ENCODE measurements around the gene ABI1. TPM values are rescaled to one million over a fixed set of nuclear protein-coding genes. Genes with fewer than 3 reads are reported as not detected.
A peak's percentile ranks its signal among the peaks of the same experiment; 100 is the strongest.

Gene ABI1
- total RNA-seq, 4 donors from 2014 or later, result 51.4 to 67.1 (median 63.3) TPM

DNA sequence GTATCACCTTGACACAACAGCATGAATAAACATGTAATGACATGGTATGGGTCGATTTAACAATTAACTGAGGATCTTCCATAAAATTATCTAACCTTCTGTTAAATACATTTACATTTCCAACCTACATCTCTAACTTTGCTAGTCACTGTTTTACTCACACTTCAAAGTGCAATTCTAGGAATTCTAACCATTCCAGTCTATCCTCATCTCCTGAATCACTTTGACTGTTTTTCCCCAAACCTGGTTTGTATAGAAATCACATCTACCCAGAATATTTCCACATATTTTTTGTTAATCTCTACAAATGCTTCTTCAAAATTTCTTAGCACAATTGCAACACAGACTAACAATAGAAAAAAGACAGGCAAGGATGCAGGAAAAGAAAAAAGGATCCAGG lies 6.2 kb downstream of the ABI1 start:
- 24 to 33% methylated on average over 1 of the region's 1 CpG for WGBS, 2 donors
- H3K4me3 ChIP-seq, result no peak overlapping the region
- TF ChIP-seq POLR2A (IDR thresholded peaks at IDR 0.05), result no peak
- TF ChIP-seq, protein P1, sequence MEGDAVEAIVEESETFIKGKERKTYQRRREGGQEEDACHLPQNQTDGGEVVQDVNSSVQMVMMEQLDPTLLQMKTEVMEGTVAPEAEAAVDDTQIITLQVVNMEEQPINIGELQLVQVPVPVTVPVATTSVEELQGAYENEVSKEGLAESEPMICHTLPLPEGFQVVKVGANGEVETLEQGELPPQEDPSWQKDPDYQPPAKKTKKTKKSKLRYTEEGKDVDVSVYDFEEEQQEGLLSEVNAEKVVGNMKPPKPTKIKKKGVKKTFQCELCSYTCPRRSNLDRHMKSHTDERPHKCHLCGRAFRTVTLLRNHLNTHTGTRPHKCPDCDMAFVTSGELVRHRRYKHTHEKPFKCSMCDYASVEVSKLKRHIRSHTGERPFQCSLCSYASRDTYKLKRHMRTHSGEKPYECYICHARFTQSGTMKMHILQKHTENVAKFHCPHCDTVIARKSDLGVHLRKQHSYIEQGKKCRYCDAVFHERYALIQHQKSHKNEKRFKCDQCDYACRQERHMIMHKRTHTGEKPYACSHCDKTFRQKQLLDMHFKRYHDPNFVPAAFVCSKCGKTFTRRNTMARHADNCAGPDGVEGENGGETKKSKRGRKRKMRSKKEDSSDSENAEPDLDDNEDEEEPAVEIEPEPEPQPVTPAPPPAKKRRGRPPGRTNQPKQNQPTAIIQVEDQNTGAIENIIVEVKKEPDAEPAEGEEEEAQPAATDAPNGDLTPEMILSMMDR (IDR thresholded peaks at IDR 0.05), result no peak
- H3K9me3 ChIP-seq, result no peaks in the 10 kb centered on the region
- H3K27ac ChIP-seq, result peak overlapping the region in 3 of 4 donors; percentile 6 to 74 (median 72)
- H3K4me1 ChIP-seq, result peaks cover 10 to 79% (median 31%) of the 10 kb centered on the region in 3 donors
- H3K27me3 ChIP-seq, result no peaks in the 10 kb centered on the region
- H3K36me3 ChIP-seq, result no peaks in the 10 kb centered on the region
- intact Hi-C loops (cut with DNase I), result no loop called here
- no peak for DNase-seq

DNA sequence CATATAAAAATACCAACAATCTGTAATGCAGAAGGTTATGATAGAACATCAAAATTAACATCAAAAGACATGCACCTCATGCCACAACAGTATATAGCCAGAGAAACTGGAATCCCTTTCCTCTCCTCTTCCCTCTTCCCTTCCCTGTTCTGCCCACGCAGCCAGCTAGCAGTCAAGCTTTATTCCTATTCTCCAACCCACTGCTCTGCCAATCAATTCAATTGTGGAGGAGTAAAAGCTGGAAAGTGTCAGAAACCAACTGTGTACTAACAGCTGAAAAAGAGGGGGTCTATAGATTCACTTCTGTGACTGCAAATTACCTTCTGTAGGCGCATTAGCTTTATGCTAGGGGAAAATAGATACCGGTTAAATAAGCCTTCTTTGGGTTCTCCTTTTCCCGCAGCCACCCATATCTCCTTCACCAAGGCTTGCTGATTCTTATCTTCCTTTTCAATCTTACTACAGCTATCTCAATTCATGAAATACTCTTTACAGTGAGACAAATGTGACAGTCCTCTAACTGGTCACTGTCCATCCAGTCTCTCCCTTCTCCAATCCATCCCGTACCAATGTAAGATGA lies 16.3 kb downstream of the ABI1 start:
- Histone ChIP-seq H3K9me3 (no peaks in the 10 kb centered on the region), H3K4me1 (peaks cover 0 to 61% (median 6%) of the 10 kb centered on the region in 3 donors), H3K36me3 (peaks cover 0 to 8% (median 0%) of the 10 kb centered on the region in 3 donors), H3K4me3 (no peak overlapping the region), H3K27ac (no peak overlapping the region), H3K27me3 (no peaks in the 10 kb centered on the region)
- 57 to 59% methylated on average over 4 to 5 of the region's 5 CpGs for WGBS, 2 donors
- intact Hi-C loops (cut with DNase I), result no loop called here
- TF ChIP-seq, protein P1 (IDR thresholded peaks at IDR 0.05), result no peak
- no peak for TF ChIP-seq POLR2A (IDR thresholded peaks at IDR 0.05)
- no peak for DNase-seq

DNA sequence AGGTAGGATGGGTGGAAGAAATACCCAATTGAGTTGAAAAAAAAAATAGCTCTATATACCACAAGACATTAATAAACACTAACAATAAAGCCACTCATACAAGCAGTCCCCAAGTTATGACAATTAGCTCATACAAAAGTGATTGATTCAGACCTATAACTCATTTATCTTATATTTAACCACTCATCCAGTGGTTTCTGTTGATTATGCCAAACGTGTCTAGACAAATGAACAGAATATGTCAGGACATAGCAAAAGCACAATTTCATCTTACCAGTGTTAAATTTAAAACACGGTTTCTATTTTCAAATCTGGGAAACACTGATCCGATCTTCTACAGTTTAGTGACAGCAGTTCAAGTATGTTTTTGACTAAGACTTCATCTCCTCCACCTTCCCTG lies 17.0 kb downstream of the ABI1 start:
- DNase-seq, result no peak
- Histone ChIP-seq H3K36me3 (peaks cover 0 to 8% (median 0%) of the 10 kb centered on the region in 3 donors), H3K27me3 (no peaks in the 10 kb centered on the region), H3K4me3 (no peak overlapping the region), H3K4me1 (peaks cover 0 to 53% (median 6%) of the 10 kb centered on the region in 3 donors), H3K9me3 (no peaks in the 10 kb centered on the region), H3K27ac (no peak overlapping the region)
- intact Hi-C loops (cut with DNase I), result no loop called here
- no peak for TF ChIP-seq POLR2A (IDR thresholded peaks at IDR 0.05)
- TF ChIP-seq, protein P1 (IDR thresholded peaks at IDR 0.05), result no peak
- 26 to 27% methylated on average over 3 of the region's 3 CpGs for WGBS, 2 donors

DNA sequence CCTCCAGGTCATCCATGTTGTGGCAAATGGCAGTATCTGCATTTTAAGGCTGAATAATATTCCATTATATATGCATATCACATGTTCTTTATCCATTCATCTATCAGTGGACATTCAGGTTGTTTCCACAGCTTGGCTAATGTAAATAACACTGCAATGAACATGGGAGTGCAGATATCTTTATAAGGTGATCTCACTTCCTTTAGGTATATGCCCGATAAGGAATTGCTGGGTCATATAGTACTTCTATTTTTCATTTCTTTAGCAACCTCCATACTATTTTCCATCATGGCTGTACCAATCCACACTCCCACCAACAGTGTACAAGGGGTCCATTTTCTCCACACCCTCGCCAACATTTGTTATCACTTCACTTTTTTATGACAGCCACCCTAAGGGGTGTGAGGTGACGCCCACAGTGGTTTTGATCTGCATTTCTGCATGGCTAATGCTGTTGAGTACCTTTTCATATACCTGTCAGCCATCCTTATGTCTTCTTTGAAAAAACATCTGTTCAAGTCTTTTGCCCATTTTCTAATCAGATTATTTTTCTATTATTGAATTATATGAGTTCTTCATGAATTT lies 18.9 kb downstream of the ABI1 start:
- H3K27me3 ChIP-seq, result no peaks in the 10 kb centered on the region
- 77 to 92% methylated on average over 3 of the region's 3 CpGs for WGBS, 2 donors
- no peak overlapping the region for H3K27ac ChIP-seq
- H3K4me3 ChIP-seq, result no peak overlapping the region
- intact Hi-C loops (cut with DNase I), result no loop called here
- TF ChIP-seq POLR2A (IDR thresholded peaks at IDR 0.05), result no peak
- TF ChIP-seq, protein P1 (IDR thresholded peaks at IDR 0.05), result no peak
- peaks cover 0 to 59% (median 6%) of the 10 kb centered on the region in 3 donors for H3K4me1 ChIP-seq
- no peaks in the 10 kb centered on the region for H3K9me3 ChIP-seq
- DNase-seq, result no peak
- H3K36me3 ChIP-seq, result no peaks in the 10 kb centered on the region

DNA sequence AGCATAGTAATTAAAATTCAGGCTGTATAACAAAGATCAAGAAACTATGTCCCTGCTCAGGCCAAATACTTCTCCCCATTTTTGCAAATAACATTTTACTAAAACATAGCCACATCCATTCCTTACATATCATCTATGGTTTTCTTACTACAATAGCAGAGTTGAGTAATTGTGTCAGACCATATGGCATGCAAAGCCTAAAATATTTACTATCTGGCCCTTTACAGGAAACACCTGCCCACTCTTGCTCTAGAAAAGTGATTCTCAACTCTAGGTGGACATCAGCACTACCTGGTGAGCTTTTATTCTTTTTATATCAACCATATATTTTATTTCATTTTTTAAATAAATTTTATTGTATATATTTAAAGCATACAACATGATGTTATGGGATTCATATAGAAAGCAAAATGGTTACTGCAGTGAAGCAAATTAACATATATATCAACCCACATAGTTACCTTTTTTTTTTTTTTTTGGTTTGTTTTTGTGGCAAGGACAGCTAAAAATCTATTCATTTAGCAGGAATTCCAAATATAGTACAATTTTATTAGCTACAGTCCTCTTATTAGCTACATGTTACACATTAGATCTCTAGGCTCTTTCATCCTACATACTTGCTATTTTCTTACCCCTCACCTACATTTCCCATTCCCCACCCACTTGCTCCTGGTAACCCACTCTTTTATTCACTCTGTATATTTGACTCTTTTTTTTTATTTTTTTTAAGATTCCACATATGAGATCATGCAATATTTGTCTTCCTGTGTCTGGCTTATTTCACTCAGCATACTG lies 19.6 kb downstream of the ABI1 start:
- intact Hi-C loops (cut with DNase I), result no loop called here
- no peaks in the 10 kb centered on the region for H3K9me3 ChIP-seq
- peaks cover 0 to 60% (median 6%) of the 10 kb centered on the region in 3 donors for H3K4me1 ChIP-seq
- DNase-seq, result no peak
- no peak overlapping the region for H3K27ac ChIP-seq
- H3K27me3 ChIP-seq, result no peaks in the 10 kb centered on the region
- no peak for TF ChIP-seq POLR2A (IDR thresholded peaks at IDR 0.05)
- TF ChIP-seq, protein P1 (IDR thresholded peaks at IDR 0.05), result no peak
- no peak overlapping the region for H3K4me3 ChIP-seq
- H3K36me3 ChIP-seq, result no peaks in the 10 kb centered on the region
